SK-N-SH (cell line): ENCODE measurements around the gene GPRC5C.

Source experiments
- EP300 ChIP-seq, 2 experiments: IDR thresholded peaks; 2 replicates each; pipeline versions ENCODE4 v1.4.0 to v1.6.1; 2012; ENCODE audit warnings: borderline replicate concordance in 1 of 2, low read depth in 1 of 2, low read length in 1 of 2
- GABPA ChIP-seq: IDR thresholded peaks from 2 replicates; pipeline ENCODE4 v1.4.0; 2012; ENCODE audit warnings: low read depth, mild to moderate bottlenecking
- JUND ChIP-seq: IDR thresholded peaks from 2 replicates; pipeline ENCODE4 v1.4.0; 2012
- NRF1 ChIP-seq: IDR thresholded peaks from 2 replicates; pipeline ENCODE4 v1.6.1; 2012; ENCODE audit warnings: low read depth, mild to moderate bottlenecking, low read length
- POLR2AphosphoS5 ChIP-seq: IDR thresholded peaks from 2 replicates; pipeline ENCODE4 v1.6.1; 2012; ENCODE audit warnings: low read depth, low read length
- RAD21 ChIP-seq: IDR thresholded peaks from 2 replicates; pipeline ENCODE4 v1.6.1; 2012; ENCODE audit warnings: mild to moderate bottlenecking, low read length
- RCOR1 ChIP-seq: fragments of 150-350 bp; IDR thresholded peaks from 2 replicates; pipeline ENCODE4 v1.6.1; 2017; ENCODE audit warnings: antibody characterized with exemption, low read length
- TAF1 ChIP-seq: IDR thresholded peaks from 2 replicates; pipeline ENCODE4 v1.6.1; 2012; ENCODE audit warnings: low read depth, mild to moderate bottlenecking, low read length, moderate library complexity, borderline replicate concordance
- YY1 ChIP-seq: IDR thresholded peaks from 2 replicates; pipeline ENCODE4 v1.4.0; 2012; ENCODE audit warnings: low read depth, mild to moderate bottlenecking
- TF ChIP-seq, protein P1 (sequence below): fragments of 200-600 bp; sonication (generic); IDR thresholded peaks from 2 replicates; pipeline ENCODE4 v1.6.1; 2017; ENCODE audit warnings: antibody characterized with exemption, mild to moderate bottlenecking, moderate library complexity
- TF ChIP-seq, protein P2 (sequence below): IDR thresholded peaks from 2 replicates; pipeline ENCODE4 v1.4.0; 2012; ENCODE audit warnings: low read depth, borderline replicate concordance
- TF ChIP-seq, protein P3 (sequence below): IDR thresholded peaks from 2 replicates; pipeline ENCODE4 v1.4.0; 2012; ENCODE audit warnings: low read depth

DNA sequence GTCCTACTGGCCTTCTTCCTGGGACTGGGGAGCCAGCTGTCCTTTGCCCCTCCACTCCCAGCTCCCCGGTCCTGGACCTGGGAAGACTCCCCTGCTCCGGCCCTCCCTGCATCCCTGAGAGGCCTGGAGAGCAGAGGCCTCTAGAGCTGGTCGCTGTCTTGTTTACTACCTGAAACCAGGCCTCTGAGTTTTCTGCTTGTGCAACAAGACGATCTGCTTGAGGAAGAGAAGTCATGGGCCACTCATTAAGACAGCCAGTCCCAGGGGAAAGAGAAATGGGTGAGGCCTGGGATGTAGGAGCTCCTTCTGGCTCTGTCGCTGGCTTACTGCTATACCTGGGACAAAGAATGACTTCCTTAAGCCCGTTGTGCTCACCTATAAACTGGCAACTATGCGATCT lies 29.8 kb upstream of the GPRC5C start:
- TF ChIP-seq, protein P1, sequence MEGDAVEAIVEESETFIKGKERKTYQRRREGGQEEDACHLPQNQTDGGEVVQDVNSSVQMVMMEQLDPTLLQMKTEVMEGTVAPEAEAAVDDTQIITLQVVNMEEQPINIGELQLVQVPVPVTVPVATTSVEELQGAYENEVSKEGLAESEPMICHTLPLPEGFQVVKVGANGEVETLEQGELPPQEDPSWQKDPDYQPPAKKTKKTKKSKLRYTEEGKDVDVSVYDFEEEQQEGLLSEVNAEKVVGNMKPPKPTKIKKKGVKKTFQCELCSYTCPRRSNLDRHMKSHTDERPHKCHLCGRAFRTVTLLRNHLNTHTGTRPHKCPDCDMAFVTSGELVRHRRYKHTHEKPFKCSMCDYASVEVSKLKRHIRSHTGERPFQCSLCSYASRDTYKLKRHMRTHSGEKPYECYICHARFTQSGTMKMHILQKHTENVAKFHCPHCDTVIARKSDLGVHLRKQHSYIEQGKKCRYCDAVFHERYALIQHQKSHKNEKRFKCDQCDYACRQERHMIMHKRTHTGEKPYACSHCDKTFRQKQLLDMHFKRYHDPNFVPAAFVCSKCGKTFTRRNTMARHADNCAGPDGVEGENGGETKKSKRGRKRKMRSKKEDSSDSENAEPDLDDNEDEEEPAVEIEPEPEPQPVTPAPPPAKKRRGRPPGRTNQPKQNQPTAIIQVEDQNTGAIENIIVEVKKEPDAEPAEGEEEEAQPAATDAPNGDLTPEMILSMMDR: no peak
- no peak for TF ChIP-seq RAD21
- TF ChIP-seq POLR2AphosphoS5: no peak
- no peak for TF ChIP-seq EP300 (IDR thresholded peaks at IDR 0.05; ENCODE audit: borderline replicate concordance in 1 of 2, low read depth in 1 of 2, low read length in 1 of 2)
- TF ChIP-seq JUND: no peak
- no peak for TF ChIP-seq YY1
- no peak for TF ChIP-seq GABPA
- TF ChIP-seq NRF1: no peak
- TF ChIP-seq, protein P2, sequence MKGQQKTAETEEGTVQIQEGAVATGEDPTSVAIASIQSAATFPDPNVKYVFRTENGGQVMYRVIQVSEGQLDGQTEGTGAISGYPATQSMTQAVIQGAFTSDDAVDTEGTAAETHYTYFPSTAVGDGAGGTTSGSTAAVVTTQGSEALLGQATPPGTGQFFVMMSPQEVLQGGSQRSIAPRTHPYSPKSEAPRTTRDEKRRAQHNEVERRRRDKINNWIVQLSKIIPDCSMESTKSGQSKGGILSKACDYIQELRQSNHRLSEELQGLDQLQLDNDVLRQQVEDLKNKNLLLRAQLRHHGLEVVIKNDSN: no peak
- TF ChIP-seq RCOR1: no peak
- no peak for TF ChIP-seq TAF1
- TF ChIP-seq, protein P3, sequence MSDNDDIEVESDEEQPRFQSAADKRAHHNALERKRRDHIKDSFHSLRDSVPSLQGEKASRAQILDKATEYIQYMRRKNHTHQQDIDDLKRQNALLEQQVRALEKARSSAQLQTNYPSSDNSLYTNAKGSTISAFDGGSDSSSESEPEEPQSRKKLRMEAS: no peak
